ENCODE measurements around the gene MAP2.

Gene MAP2

GRCh38 chr2:209602259-209602658 is 178.4 kb downstream of the MAP2 start:
- no peak for DNase-seq
- Mint-ChIP-seq H3K27ac (no peak overlapping the region), H3K27me3 (ENCODE audit: low read depth, poor library complexity) (no peaks in the 10 kb centered on the region), H3K9me3 (peaks cover 4% of the 10 kb centered on the region), H3K36me3 (ENCODE audit: low read depth) (peaks cover 4% of the 10 kb centered on the region), H3K4me3 (no peak overlapping the region), H3K4me1 (peaks cover 14% of the 10 kb centered on the region)
- TF ChIP-seq, protein P1, sequence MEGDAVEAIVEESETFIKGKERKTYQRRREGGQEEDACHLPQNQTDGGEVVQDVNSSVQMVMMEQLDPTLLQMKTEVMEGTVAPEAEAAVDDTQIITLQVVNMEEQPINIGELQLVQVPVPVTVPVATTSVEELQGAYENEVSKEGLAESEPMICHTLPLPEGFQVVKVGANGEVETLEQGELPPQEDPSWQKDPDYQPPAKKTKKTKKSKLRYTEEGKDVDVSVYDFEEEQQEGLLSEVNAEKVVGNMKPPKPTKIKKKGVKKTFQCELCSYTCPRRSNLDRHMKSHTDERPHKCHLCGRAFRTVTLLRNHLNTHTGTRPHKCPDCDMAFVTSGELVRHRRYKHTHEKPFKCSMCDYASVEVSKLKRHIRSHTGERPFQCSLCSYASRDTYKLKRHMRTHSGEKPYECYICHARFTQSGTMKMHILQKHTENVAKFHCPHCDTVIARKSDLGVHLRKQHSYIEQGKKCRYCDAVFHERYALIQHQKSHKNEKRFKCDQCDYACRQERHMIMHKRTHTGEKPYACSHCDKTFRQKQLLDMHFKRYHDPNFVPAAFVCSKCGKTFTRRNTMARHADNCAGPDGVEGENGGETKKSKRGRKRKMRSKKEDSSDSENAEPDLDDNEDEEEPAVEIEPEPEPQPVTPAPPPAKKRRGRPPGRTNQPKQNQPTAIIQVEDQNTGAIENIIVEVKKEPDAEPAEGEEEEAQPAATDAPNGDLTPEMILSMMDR (IDR thresholded peaks at IDR 0.05) = no peak

DNA sequence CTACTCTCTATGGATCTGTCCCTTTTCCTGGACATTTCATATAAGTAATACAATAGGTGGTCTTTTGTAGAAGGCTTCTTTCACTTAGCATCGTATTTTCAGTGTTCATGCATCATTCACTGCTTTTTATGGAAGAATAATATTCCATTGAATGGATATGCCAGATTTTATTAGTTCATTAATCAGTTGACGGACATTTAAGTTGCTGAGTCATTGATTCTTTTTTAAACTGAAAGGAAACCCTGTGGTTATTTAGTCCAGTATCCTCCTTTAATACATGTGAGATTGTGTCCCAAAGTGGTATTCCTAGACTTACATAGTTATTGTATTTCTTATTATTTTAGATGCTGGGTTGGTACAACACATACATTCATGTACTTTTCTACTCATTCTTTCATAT is 185.7 kb downstream of the MAP2 start:
- no peak for DNase-seq
- peaks cover 7% of the 10 kb centered on the region for H3K4me1 Mint-ChIP-seq
- H3K27ac Mint-ChIP-seq = no peak overlapping the region
- H3K27me3 Mint-ChIP-seq (ENCODE audit: low read depth, poor library complexity) = peaks cover 5% of the 10 kb centered on the region
- TF ChIP-seq, protein P1 (IDR thresholded peaks at IDR 0.05) = no peak
- no peaks in the 10 kb centered on the region for H3K36me3 Mint-ChIP-seq (ENCODE audit: low read depth)
- H3K9me3 Mint-ChIP-seq = no peaks in the 10 kb centered on the region
- no peak overlapping the region for H3K4me3 Mint-ChIP-seq

DNA sequence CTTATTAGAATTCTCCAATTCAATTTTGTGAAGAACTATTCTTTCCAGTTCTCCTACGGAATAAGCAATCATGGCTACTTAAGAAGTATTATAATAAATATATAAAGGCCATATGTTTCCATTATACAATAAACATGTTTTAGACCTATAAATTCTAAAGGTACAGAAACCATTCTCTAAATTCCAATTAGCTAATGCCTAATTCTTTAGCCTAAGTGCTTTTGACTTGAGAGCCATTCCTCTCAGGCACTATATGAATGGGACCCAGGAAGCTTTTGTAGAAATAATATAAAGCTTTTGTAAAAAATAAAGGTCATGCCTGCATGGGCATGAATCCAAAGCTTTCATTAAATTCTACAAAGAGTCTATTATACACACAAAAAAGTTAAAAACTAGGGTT is 186.8 kb downstream of the MAP2 start:
- peaks cover 10% of the 10 kb centered on the region for H3K27me3 Mint-ChIP-seq (ENCODE audit: low read depth, poor library complexity)
- H3K36me3 Mint-ChIP-seq (ENCODE audit: low read depth) = no peaks in the 10 kb centered on the region
- TF ChIP-seq, protein P1 (IDR thresholded peaks at IDR 0.05) = no peak
- DNase-seq = no peak
- H3K4me1 Mint-ChIP-seq = peaks cover 13% of the 10 kb centered on the region
- H3K4me3 Mint-ChIP-seq = no peak overlapping the region
- no peak overlapping the region for H3K27ac Mint-ChIP-seq
- peaks cover under 1% of the 10 kb centered on the region for H3K9me3 Mint-ChIP-seq

- peaks cover 6% of the 10 kb centered on the region for H3K9me3 Mint-ChIP-seq
These were observed 189.9 kb downstream of the MAP2 start for GRCh38 chr2:209613649-209614305.

DNA sequence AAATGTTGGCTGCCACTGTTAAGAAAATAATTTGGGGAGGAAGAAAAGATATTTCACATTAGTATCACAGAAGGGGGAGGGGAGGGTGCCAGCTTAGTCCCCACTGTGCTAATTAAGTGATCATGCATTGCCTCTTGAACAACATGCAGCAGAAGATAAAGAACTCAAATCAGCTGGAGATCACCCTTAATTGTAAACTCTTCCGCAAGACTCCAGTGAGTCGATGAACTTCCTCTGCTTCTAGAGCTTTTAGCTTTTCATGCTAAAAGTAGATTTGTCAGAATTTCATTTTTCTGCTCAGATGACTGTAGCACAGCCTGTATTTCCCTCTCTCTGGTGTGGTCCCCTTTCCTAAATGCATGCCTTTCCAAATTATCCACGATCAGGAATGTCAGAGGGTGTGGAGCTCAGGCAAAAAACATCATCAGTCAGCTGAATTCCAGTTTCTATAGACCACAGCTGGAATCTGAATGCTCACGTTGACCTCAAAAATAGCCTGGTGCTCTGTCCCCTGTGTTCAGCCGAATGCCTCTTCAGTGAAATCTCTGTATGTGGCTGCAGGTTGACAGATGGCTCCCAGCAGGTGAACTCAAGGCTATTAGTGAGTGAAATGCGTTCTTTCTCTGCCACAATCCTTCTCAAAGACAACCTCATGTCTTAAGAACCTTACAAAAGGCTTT is 191.0 kb downstream of the MAP2 start:
- Mint-ChIP-seq H3K36me3 (ENCODE audit: low read depth) (no peaks in the 10 kb centered on the region), H3K4me3 (no peak overlapping the region), H3K27me3 (ENCODE audit: low read depth, poor library complexity) (peaks cover 13% of the 10 kb centered on the region), H3K9me3 (peaks cover 6% of the 10 kb centered on the region), H3K27ac (no peak overlapping the region), H3K4me1 (peaks cover 13% of the 10 kb centered on the region)
- no peak for DNase-seq
- TF ChIP-seq, protein P1 (IDR thresholded peaks at IDR 0.05) = no peak

More at GRCh38 chr2:209613649-209614305, 189.9 kb downstream of the MAP2 start:
- Mint-ChIP-seq H3K27me3 (ENCODE audit: low read depth, poor library complexity) (peaks cover 13% of the 10 kb centered on the region), H3K4me1 (peaks cover 13% of the 10 kb centered on the region), H3K4me3 (no peak overlapping the region), H3K27ac (no peak overlapping the region), H3K36me3 (ENCODE audit: low read depth) (no peaks in the 10 kb centered on the region)
- no peak for DNase-seq
- TF ChIP-seq, protein P1 (IDR thresholded peaks at IDR 0.05) = no peak

DNA sequence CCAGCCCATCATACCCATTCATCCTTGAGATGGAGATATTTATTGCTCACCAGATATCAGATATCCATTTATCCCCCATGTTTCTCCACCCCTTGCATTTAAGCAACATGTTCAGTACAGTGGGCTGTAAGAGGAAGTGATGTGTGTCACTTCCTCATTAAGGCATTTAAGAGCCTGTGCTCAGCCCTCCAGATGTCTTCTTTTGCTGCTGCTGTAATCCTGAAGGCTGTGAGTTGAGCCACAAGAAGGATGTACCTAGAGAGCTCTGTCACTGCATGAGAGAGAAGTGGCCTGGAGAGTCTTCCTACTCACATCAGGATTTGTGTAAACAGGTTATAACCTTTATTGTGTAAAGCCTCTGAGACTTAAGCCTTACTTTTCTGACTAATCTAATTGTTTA is 195.9 kb downstream of the MAP2 start:
- H3K9me3 Mint-ChIP-seq = peaks cover 6% of the 10 kb centered on the region
- peaks cover 5% of the 10 kb centered on the region for H3K27me3 Mint-ChIP-seq (ENCODE audit: low read depth, poor library complexity)
- TF ChIP-seq, protein P1 (IDR thresholded peaks at IDR 0.05) = no peak
- no peaks in the 10 kb centered on the region for H3K36me3 Mint-ChIP-seq (ENCODE audit: low read depth)
- no peak overlapping the region for H3K4me3 Mint-ChIP-seq
- DNase-seq = no peak
- peaks cover 4% of the 10 kb centered on the region for H3K4me1 Mint-ChIP-seq
- H3K27ac Mint-ChIP-seq = no peak overlapping the region

All from nephron progenitor cell (in vitro differentiated cells).